Bronchial epithelial cell (primary cell): ENCODE data around the gene SIGLEC8. TPM values are rescaled to one million over a fixed set of nuclear protein-coding genes. Genes with fewer than 3 reads are reported as not detected.
A peak's percentile ranks its signal among the peaks of the same experiment; 100 is the strongest.

ENCODE experiments used
- DNase-seq: peaks from one replicate; pipeline ENCODE4 v3.0.0-alpha.2; 2010; ENCODE audit warnings: low read depth
- FAIRE-seq: peaks from 2 replicates; lab custom pipeline; 2011; peaks lifted over from hg19 to GRCh38; lab: Jason Lieb, UNC
- H3K27me3 ChIP-seq: 2 replicates; pipeline ENCODE4 v1.5.1; 2011; ENCODE audit warnings: low read length; ENCODE audit not compliant: control insufficient read depth, insufficient read depth
- H3K36me3 ChIP-seq: 2 replicates; pipeline ENCODE4 v1.5.1; 2011; ENCODE audit warnings: low read length; ENCODE audit not compliant: control insufficient read depth, insufficient read depth
- H3K4me3 ChIP-seq: 2 replicates; pipeline ENCODE4 v1.5.1; 2011; ENCODE audit warnings: mild to moderate bottlenecking, low read depth, low read length, control low read depth
- total RNA-seq: library from RNA; depleted of rRNA; stranded (reverse); fragments of >200 nt; gene quantifications from 2 replicates; pipeline ENCODE4 v1.2.1, GENCODE V29; 2014
- TF ChIP-seq, protein P1 (sequence below): IDR thresholded peaks from 2 replicates; pipeline ENCODE4 v1.5.1; 2011; ENCODE audit warnings: mild to moderate bottlenecking, moderate library complexity, low read length, control low read depth, inconsistent platforms; ENCODE audit not compliant: insufficient read depth, severe bottlenecking

The SIGLEC8 gene
- total RNA-seq, 1 donor from 2014 or later: not detected

DNA sequence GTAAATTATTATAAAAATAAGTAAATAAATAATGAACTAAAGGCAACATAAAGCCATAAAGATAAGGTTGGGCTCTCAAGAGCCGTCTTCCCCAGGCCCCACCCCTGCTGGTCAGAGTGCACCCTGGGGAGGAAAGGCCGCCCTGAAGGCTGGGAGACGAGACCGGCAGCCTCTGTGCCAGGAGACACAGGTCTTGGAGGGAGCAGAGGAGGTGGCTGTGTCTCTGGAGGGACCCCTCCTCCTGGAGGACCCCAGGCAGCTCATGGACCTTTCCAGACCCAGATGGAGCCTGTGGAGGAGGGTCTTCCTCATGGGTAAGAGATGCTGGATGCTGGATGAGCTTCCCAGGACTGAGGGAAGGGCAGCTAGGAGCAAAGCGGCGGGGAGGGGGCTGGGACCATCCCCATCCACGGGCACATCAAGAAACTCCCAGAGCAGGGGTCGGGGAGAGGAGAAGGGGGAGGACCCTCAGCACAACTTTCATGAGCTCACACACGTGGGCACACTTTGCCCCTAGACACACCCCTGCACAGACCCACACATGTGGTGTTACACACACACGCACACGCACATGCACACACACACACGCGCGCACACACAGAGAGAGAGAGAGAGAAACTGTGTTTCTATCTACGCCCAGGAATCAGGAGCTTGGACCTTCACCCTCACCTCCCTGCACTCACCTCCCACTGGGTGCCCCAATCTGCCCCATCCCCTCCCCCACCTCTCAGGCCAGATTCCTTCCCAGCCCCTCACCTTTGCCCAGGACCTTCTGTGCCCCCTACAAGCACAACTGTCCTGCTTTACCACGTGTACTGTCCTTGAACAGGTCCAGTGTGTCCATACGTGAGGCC is 20.4 kb upstream of the SIGLEC8 start, which contains the start of gene CEACAM18:
Gene CEACAM18 (plus strand): TSS at position 159 of the 854 bp plus-strand sequence.
- no peak for DNase-seq
- no peak within 1 kb of the TSS for H3K4me3 ChIP-seq
- no peaks in the 10 kb centered on the region for H3K27me3 ChIP-seq
- no peak for FAIRE-seq
- TF ChIP-seq, protein P1, sequence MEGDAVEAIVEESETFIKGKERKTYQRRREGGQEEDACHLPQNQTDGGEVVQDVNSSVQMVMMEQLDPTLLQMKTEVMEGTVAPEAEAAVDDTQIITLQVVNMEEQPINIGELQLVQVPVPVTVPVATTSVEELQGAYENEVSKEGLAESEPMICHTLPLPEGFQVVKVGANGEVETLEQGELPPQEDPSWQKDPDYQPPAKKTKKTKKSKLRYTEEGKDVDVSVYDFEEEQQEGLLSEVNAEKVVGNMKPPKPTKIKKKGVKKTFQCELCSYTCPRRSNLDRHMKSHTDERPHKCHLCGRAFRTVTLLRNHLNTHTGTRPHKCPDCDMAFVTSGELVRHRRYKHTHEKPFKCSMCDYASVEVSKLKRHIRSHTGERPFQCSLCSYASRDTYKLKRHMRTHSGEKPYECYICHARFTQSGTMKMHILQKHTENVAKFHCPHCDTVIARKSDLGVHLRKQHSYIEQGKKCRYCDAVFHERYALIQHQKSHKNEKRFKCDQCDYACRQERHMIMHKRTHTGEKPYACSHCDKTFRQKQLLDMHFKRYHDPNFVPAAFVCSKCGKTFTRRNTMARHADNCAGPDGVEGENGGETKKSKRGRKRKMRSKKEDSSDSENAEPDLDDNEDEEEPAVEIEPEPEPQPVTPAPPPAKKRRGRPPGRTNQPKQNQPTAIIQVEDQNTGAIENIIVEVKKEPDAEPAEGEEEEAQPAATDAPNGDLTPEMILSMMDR: no peak
- H3K36me3 ChIP-seq: no peaks in the 10 kb centered on the region

DNA sequence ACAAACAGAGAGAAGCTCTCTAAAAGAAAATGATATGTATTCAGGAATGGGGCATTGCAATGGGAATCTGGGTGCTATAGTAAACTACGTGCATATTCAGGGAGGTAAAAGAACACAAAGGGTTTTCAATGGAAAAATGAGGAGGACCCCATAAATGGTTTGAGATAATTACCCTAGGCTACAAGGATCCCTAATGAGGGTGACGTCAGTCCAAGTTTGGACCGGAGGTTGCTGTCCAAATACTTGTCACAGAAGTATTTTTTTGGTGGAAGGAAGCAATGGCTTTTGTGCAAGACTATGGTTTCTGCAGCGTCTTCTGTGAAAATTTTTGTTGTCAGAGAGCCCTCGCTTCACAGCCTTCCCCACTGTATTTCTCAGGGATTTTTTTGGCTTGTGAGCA is 19.1 kb upstream of the SIGLEC8 start:
- Histone ChIP-seq H3K36me3 (no peaks in the 10 kb centered on the region), H3K27me3 (no peaks in the 10 kb centered on the region), H3K4me3 (no peak overlapping the region)
- TF ChIP-seq, protein P1: no peak
- FAIRE-seq: no peak
- DNase-seq: no peak

DNA sequence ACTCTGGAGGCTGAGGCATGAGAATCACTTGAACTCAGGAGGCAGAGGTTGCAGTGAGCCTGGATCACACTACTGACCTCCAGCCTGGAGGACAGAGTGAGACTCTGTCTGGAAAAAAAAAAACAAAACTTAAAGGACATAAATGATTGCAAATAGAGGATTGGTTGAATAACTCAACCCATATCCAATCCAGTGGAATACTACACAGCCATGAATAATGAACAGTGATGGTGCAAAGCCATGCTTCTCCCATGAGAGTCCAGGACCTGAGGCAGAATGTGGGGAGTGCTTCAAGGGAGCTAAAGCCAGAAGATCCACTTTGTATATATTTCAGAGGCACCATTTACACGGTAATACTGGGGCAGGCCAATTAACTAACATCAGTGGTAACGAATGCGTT is 17.9 kb upstream of the SIGLEC8 start:
- no peaks in the 10 kb centered on the region for H3K27me3 ChIP-seq
- TF ChIP-seq, protein P1: no peak
- H3K4me3 ChIP-seq: no peak overlapping the region
- no peak for DNase-seq
- FAIRE-seq: no peak
- H3K36me3 ChIP-seq: no peaks in the 10 kb centered on the region

DNA sequence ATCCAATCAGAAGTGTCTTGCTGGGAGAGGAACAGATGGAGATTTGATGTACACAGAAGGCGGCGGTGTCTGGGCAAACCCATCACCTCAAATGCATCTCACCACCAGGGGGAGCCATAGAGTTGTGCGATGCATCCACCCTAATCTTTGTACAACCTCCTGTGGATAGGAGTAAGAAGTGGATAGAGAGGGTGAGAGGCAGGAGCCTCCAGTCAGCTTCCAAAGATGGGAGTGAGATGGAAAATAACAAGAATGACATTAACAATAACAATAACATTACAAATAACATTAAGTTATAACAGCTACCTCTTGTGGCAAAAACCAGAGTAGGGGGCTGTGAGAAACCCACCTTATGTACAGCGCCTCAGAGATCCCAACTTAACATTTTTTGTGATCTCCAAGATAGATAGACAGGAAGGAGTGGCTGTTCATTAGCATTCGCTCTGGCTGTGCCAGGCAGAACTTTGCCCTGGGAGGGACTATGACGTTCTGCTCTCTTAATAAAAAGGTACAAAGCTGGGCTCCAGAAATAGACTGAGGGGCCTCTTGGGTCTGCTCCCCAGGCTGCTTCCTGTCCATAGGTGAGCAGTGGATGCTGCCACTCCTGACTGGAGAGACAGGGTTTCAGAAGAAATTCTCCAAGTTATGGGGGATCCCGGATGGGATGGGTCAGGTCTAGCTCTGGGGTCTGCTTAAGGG is 14.9 kb upstream of the SIGLEC8 start:
- H3K36me3 ChIP-seq: no peaks in the 10 kb centered on the region
- FAIRE-seq: no peak
- H3K27me3 ChIP-seq: no peaks in the 10 kb centered on the region
- H3K4me3 ChIP-seq: no peak overlapping the region
- DNase-seq: peak; percentile 42
- TF ChIP-seq, protein P1: peak; percentile 75

DNA sequence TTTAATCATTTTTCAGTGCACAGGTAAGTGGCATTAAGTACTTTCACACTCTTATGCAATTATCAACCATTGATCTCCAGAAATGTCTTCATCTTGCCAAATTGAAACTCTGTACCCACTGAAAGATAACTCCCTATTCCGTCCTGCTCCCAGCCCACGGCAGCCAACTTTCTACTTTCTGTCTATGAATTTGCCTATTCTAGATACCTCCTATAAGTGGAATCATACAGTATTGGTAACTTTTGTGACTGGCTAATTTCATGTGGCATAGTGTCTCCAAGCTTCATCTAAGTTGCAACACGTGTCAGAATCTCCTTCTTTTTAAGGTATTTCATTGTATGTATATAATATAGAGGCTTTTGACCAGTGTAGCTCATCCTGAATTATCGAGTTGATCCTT is 14.4 kb upstream of the SIGLEC8 start:
- TF ChIP-seq, protein P1: no peak
- H3K36me3 ChIP-seq: no peaks in the 10 kb centered on the region
- DNase-seq (no peak), FAIRE-seq (no peak)
- H3K4me3 ChIP-seq: no peak overlapping the region
- no peaks in the 10 kb centered on the region for H3K27me3 ChIP-seq
